Neural progenitor cell (in vitro differentiated cells): ENCODE data around the gene AKAP9. TPM values are rescaled to one million over a fixed set of nuclear protein-coding genes. Genes with fewer than 3 reads are reported as not detected.

Experiments
- DNase-seq: peaks from one replicate; pipeline ENCODE4 v3.0.0-alpha.2; 2016; ENCODE audit warnings: low spot score
- H2AFZ ChIP-seq: fragments of 200-600 bp; sonication (generic); replicated peaks from 2 replicates; pipeline ENCODE4 v1.6.1; 2016; ENCODE audit warnings: antibody characterized with exemption
- H3F3A ChIP-seq: fragments of 200-600 bp; sonication (generic); 2 replicates; pipeline ENCODE4 v1.6.1; 2016; ENCODE audit warnings: antibody characterized with exemption, low read depth
- H3K27ac ChIP-seq: fragments of 200-600 bp; sonication (generic); 2 replicates; pipeline ENCODE4 v1.5.1; 2016; ENCODE audit warnings: mild to moderate bottlenecking
- H3K27me3 ChIP-seq: fragments of 200-600 bp; sonication (generic); 2 replicates; pipeline ENCODE4 v1.6.1; 2016; ENCODE audit warnings: mild to moderate bottlenecking, moderate library complexity
- H3K36me3 ChIP-seq: fragments of 200-600 bp; sonication (generic); 2 replicates; pipeline ENCODE4 v1.5.1; 2016
- H3K4me1 ChIP-seq: fragments of 200-600 bp; sonication (generic); 2 replicates; pipeline ENCODE4 v1.6.1; 2016; ENCODE audit warnings: mixed run types
- H3K4me2 ChIP-seq: fragments of 200-600 bp; sonication (generic); 2 replicates; pipeline ENCODE4 v1.6.1; 2016
- H3K4me3 ChIP-seq: fragments of 200-600 bp; sonication (generic); 2 replicates; pipeline ENCODE4 v1.5.1; 2016
- H3K79me2 ChIP-seq: fragments of 200-600 bp; sonication (generic); 2 replicates; pipeline ENCODE4 v1.6.1; 2016; ENCODE audit warnings: low read depth
- H3K9ac ChIP-seq: fragments of 200-600 bp; sonication (generic); 2 replicates; pipeline ENCODE4 v1.6.1; 2016
- H3K9me3 ChIP-seq: fragments of 200-600 bp; sonication (generic); 2 replicates; pipeline ENCODE4 v1.5.1; 2016; ENCODE audit warnings: low read depth
- H4K20me1 ChIP-seq: fragments of 200-600 bp; sonication (generic); 2 replicates; pipeline ENCODE4 v1.6.1; 2016; ENCODE audit warnings: low read depth
- H3K27ac Mint-ChIP-seq: 3 replicates; pipeline ENCODE4 v1.8.0; 2021; ENCODE audit warnings: mixed read lengths
- H3K27me3 Mint-ChIP-seq: 2 replicates; pipeline ENCODE4 v1.8.0; 2022; ENCODE audit warnings: low read depth, mild to moderate bottlenecking, inconsistent platforms, moderate library complexity, mixed read lengths; ENCODE audit not compliant: insufficient read depth
- H3K36me3 Mint-ChIP-seq: 3 replicates; pipeline ENCODE4 v1.8.0; 2021; ENCODE audit warnings: mixed read lengths
- H3K4me1 Mint-ChIP-seq: 3 replicates; pipeline ENCODE4 v1.8.0; 2021; ENCODE audit warnings: mixed read lengths
- H3K4me3 Mint-ChIP-seq: 3 replicates; pipeline ENCODE4 v1.8.0; 2021; ENCODE audit warnings: mild to moderate bottlenecking, moderate library complexity, mixed read lengths
- H3K9me3 Mint-ChIP-seq: 3 replicates; pipeline ENCODE4 v1.8.0; 2020; ENCODE audit warnings: mixed read lengths
- EZH2 ChIP-seq: fragments of 200-600 bp; sonication (generic); IDR thresholded peaks from 2 replicates; pipeline ENCODE4 v1.6.1; 2017; ENCODE audit warnings: antibody characterized with exemption, mild to moderate bottlenecking, moderate library complexity
- EZH2phosphoT487 ChIP-seq: fragments of 200-600 bp; sonication (generic); IDR thresholded peaks from 2 replicates; pipeline ENCODE4 v1.6.1; 2017; ENCODE audit warnings: antibody characterized with exemption
- total RNA-seq: library from RNA; depleted of rRNA; stranded (reverse); fragments of >200 nt; gene quantifications from 2 replicates; pipeline ENCODE4 v1.2.3, GENCODE V29; 2015; ENCODE audit warnings: low replicate concordance
- TF ChIP-seq, protein P1 (sequence below): fragments of 200-600 bp; sonication (generic); IDR thresholded peaks from 2 replicates; pipeline ENCODE4 v1.5.1; 2017; ENCODE audit warnings: antibody characterized with exemption, mild to moderate bottlenecking

Gene AKAP9
- total RNA-seq, 1 donor from 2014 or later: 93.4 TPM

DNA sequence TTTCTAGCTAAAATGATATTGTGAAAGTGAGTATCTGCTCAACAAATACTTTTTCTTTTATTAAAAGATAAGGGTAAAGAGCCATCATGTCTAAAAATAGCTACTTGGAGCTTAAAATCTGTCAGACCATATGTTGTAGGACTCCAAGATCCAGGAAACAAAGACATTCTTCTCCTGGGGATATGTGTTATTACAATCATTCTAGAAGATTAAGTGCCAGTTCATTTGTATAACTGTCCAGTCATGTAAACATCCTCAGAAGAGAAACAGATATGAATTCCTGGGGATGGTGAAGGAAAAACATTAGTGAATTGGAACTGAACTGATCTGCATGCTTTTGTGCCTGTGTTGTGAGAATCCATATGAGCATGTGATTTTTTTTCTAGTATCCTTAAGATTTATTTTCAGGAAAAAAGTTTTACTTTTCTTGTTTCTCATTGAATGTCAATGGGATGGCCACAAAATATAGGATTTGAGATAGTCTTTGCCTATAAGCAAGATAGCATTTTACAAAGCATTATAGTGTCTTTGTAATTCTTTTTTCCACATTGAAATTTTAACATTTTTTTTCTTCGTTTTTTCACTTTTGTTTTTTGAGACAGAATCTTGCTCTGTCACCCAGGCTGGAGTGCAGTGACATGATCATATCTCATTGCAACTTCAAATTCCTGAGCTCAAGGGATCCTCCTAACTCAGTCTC lies 45.7 kb upstream of the AKAP9 start:
- no peaks in the 10 kb centered on the region for H3K27me3 Mint-ChIP-seq
- no peak overlapping the region for H3K4me3 ChIP-seq
- H3K4me3 Mint-ChIP-seq: no peak overlapping the region
- H3K9me3 Mint-ChIP-seq: peaks cover 10% of the 10 kb centered on the region
- H3K27ac Mint-ChIP-seq: no peak overlapping the region
- H3K27me3 ChIP-seq: no peaks in the 10 kb centered on the region
- H3K4me1 ChIP-seq: peaks cover 64% of the 10 kb centered on the region
- peaks cover 7% of the 10 kb centered on the region for H3K36me3 ChIP-seq
- peaks cover 44% of the 10 kb centered on the region for H3F3A ChIP-seq
- DNase-seq: no peak
- H3K9me3 ChIP-seq: peaks cover 8% of the 10 kb centered on the region
- peaks cover 36% of the 10 kb centered on the region for H3K4me1 Mint-ChIP-seq
- H3K36me3 Mint-ChIP-seq: no peaks in the 10 kb centered on the region
- TF ChIP-seq, protein P1, sequence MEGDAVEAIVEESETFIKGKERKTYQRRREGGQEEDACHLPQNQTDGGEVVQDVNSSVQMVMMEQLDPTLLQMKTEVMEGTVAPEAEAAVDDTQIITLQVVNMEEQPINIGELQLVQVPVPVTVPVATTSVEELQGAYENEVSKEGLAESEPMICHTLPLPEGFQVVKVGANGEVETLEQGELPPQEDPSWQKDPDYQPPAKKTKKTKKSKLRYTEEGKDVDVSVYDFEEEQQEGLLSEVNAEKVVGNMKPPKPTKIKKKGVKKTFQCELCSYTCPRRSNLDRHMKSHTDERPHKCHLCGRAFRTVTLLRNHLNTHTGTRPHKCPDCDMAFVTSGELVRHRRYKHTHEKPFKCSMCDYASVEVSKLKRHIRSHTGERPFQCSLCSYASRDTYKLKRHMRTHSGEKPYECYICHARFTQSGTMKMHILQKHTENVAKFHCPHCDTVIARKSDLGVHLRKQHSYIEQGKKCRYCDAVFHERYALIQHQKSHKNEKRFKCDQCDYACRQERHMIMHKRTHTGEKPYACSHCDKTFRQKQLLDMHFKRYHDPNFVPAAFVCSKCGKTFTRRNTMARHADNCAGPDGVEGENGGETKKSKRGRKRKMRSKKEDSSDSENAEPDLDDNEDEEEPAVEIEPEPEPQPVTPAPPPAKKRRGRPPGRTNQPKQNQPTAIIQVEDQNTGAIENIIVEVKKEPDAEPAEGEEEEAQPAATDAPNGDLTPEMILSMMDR: no peak
- no peak for TF ChIP-seq EZH2
- no peak for TF ChIP-seq EZH2phosphoT487
- H4K20me1 ChIP-seq: no peaks in the 10 kb centered on the region
- H3K27ac ChIP-seq: no peak overlapping the region
- no peak overlapping the region for H3K9ac ChIP-seq
- no peaks in the 10 kb centered on the region for H3K79me2 ChIP-seq
- H3K4me2 ChIP-seq: peak overlapping the region; percentile 3
- peak overlapping the region; percentile 66 for H2AFZ ChIP-seq

DNA sequence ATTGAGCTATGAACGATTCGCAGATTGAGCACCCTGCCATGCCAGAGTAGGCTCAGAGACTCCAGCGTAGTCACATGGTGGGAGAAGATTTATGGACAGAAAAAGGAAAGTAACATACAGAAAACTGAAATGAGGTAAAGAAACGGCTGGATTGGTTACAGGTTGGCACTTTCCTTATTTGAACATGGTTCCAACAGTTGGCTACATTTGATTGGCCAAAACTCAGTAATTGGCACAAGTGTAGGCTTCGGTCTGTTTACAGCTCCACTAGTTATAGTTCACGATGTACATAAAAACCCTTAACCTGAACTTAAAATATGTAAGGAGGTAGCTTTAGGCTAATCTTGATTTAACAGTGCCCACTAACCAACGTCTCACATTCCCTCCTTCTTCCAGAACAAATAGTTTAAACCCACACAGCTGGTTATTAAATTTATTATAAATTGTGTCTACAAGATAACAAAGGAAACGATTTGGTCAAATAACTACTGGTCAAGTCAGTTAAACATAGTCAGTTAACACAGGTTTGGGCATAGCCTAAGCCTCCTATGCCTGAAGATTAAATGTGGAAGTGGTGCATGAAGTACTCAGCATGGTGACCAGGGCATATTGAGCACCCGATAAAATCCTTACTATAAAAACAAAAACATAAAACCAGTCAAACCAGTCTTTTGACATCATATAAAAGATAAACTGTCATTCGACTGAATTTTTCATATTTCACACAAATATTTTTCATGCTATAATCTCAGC lies 42.2 kb upstream of the AKAP9 start:
- Histone ChIP-seq H2AFZ (peak overlapping the region; percentile 68), H3K36me3 (no peaks in the 10 kb centered on the region), H3K27me3 (no peaks in the 10 kb centered on the region), H3K79me2 (no peaks in the 10 kb centered on the region), H3K4me3 (no peak overlapping the region), H4K20me1 (no peaks in the 10 kb centered on the region), H3K9ac (no peak overlapping the region), H3F3A (peaks cover 16% of the 10 kb centered on the region), H3K27ac (no peak overlapping the region), H3K4me1 (peaks cover 33% of the 10 kb centered on the region), H3K4me2 (no peak overlapping the region), H3K9me3 (no peaks in the 10 kb centered on the region)
- no peak for DNase-seq
- Mint-ChIP-seq H3K36me3 (no peaks in the 10 kb centered on the region), H3K9me3 (no peaks in the 10 kb centered on the region), H3K27ac (no peak overlapping the region), H3K4me3 (no peak overlapping the region), H3K4me1 (peaks cover 12% of the 10 kb centered on the region), H3K27me3 (no peaks in the 10 kb centered on the region)
- no peak for TF ChIP-seq EZH2
- TF ChIP-seq, protein P1: no peak
- TF ChIP-seq EZH2phosphoT487: no peak

DNA sequence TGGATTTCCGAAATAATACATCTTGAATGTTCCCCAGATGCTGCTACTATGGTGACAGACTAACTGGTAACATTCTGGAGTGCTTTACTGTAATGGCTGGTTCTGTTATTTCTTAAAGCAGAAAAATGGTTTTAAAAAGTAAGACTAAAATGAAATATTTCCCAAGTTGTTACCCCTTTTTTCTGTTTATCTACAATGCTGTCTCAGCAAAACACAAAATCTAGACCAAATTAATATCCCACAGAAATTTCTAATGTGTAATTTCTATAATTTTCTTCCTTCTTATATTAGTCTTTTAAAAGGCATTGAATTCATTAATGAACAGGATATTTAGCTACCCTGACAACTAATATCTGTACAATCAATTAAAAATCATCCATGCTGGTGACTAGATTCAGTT lies 41.1 kb upstream of the AKAP9 start:
- no peak for DNase-seq
- Histone ChIP-seq H3F3A (peaks cover 5% of the 10 kb centered on the region), H3K27me3 (no peaks in the 10 kb centered on the region), H3K4me2 (no peak overlapping the region), H3K9ac (no peak overlapping the region), H3K4me1 (peaks cover 21% of the 10 kb centered on the region), H3K27ac (no peak overlapping the region), H2AFZ (no peak overlapping the region), H4K20me1 (no peaks in the 10 kb centered on the region), H3K9me3 (no peaks in the 10 kb centered on the region), H3K36me3 (no peaks in the 10 kb centered on the region), H3K4me3 (no peak overlapping the region), H3K79me2 (no peaks in the 10 kb centered on the region)
- no peak for TF ChIP-seq EZH2
- TF ChIP-seq, protein P1: no peak
- TF ChIP-seq EZH2phosphoT487: no peak
- Mint-ChIP-seq H3K27ac (no peak overlapping the region), H3K9me3 (no peaks in the 10 kb centered on the region), H3K4me3 (no peak overlapping the region), H3K27me3 (no peaks in the 10 kb centered on the region), H3K4me1 (peaks cover 8% of the 10 kb centered on the region), H3K36me3 (no peaks in the 10 kb centered on the region)
